LNCAP (cell line): ENCODE measurements around the gene PRSS22.

ENCODE experiments used
- CTCF ChIP-seq: fragments of 450-650 bp; IDR thresholded peaks from 2 replicates; pipeline ENCODE4 v1.5.1; 2017; ENCODE audit warnings: mild to moderate bottlenecking

PRSS22 gene

DNA sequence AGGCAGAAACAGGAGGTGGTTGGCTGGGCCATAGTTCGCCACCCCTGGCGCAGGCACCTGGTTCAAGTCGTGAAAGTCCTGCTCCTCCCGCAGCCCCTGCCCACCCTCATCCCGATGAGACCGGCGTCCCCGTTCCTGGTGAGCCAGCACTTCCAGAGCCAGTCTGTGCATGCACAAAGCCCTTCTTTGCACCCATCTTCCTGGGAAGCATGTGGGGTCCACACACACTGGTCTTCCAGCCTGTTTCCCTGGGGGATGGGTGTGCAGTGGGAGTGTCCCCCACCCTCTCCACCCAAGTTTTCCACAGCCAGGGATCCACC lies 29.5 kb downstream of the PRSS22 start:
- TF ChIP-seq CTCF = no peak

- no peak for TF ChIP-seq CTCF
Measured at GRCh38 chr16:2827831-2828520, 30.0 kb downstream of the PRSS22 start.

DNA sequence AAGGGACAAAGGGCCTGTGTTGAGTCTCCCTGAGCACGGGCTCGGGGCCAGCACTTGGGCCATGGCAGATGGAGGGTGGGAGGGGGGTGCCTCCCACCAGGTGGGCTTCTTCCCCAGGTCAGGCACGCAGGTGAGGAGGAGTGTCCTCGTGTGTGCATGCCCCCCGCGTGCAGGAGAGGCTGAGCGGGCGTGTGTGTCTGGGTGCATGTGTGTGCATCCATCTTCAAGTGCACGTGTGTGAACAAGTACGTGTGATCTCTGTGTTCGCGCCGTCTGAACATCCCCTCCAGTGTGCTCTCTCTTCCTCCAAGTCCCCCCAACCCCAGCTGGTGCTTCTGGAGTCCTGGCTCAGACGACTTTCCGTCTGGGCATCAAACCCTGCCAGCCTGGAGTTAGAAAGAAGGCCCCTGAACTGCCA lies 30.6 kb downstream of the PRSS22 start:
- no peak for TF ChIP-seq CTCF

DNA sequence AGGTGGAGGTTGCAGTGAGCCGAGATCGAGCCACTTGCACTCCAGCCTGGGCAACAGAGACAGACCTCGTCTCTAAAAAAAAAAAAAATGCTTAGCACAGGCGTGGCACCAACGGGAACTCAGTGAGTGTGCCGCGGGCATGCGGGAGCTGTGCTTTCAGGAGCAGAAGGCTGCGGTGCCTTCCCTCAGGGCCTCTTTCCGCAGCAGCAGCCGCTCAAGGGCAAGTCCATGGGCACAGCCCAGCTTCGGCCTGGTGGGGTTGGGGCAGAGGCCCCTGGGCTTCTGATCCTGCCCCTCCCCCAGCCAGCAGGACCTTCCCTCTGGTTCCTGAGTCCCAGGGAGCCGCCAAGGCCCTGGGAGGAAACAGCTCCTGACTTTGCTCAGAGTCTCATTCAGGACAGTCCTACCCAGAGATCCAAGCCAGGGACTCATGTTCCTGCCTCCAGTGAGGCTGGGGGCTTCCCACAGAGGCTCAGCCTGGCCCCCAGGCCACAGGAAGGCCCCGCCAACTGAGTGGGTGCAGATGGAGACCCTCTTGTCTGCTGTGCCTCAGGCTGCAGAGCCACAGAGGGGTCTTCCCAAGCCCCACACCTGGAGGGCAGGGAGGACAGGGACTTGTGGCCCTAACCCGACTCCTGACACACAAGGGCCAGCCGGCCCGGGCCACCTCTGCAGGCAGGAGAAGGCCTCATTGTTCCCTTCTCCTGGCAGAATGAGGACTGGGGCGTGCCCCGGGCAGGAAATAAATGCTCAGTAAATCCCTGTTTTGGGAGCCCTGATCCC lies 31.2 kb downstream of the PRSS22 start:
- no peak for TF ChIP-seq CTCF

- no peak for TF ChIP-seq CTCF
Measured at GRCh38 chr16:2825906-2826305, 32.1 kb downstream of the PRSS22 start.

GRCh38 chr16:2825049-2825742 lies 32.8 kb downstream of the PRSS22 start:
- no peak for TF ChIP-seq CTCF

DNA sequence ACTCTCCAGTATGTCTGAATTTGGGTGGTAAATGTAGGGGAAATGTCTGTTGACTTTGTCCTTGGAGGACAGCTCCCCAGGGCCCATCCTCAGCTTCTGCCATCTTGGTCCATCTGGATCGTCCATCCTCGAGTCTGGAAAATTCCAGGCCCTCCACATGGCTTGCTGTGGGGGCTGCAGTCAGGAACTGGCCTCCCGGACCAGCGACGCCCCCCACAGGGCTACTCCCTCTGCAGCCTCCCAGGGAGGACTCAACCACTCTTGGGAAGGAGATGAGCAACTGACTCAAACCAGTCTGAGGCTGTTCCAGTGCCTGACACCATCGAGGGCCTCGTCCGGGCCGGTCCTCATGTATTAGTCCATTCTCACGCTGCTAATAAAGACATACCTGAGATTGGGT lies 33.3 kb downstream of the PRSS22 start:
- TF ChIP-seq CTCF = no peak
